ENCODE data around the gene C16orf87. TPM values are rescaled to one million over a fixed set of nuclear protein-coding genes. Genes with fewer than 3 reads are reported as not detected.
A peak's percentile ranks its signal among the peaks of the same experiment; 100 is the strongest.

Gene C16orf87
- total RNA-seq, 1 experiment from 2014 or later, result 27.1 TPM

- ChIA-PET CTCF (no interaction called here), POLR2A (ENCODE audit: low non-redundant PET) (no interaction called here)
- H3K9me3 ChIP-seq (ENCODE audit: low read depth, low read length, poor library complexity, severe bottlenecking), result peaks cover 10% of the 10 kb centered on the region
- TF ChIP-seq EZH2 (IDR thresholded peaks at IDR 0.05; ENCODE audit: borderline replicate concordance, low read depth, low read length, poor library complexity, severe bottlenecking) (no peak), CTCF (conservative IDR thresholded peaks at IDR 0.05; ENCODE audit: low read depth, low read length) (no peak)
- BruUV-seq (replicated peaks), result no TSS peak
- no peak overlapping the region for H3K4me3 ChIP-seq (ENCODE audit: low read depth, low read length, poor library complexity, severe bottlenecking)
- H3K36me3 ChIP-seq (ENCODE audit: insufficient read depth, low read length, poor library complexity, severe bottlenecking), result peaks cover under 1% of the 10 kb centered on the region
- DNase-seq (ENCODE audit: low spot score), result no peak
- intact Hi-C loops (cut with micrococcal nuclease; ENCODE audit: unreplicated experiment), result loop anchor here (10.0 kb wide), 1 partner anchor 112 kb away; the partner anchor contains the start of genes ORC6 and VPS35
- no peaks in the 10 kb centered on the region for H3K27me3 ChIP-seq (replicated peaks; ENCODE audit: insufficient read depth, low read depth, low read length, poor library complexity)
- no peaks in the 10 kb centered on the region for H3K4me1 ChIP-seq (ENCODE audit: insufficient read depth, low read length, poor library complexity, severe bottlenecking)
- no peak overlapping the region for H3K27ac ChIP-seq (ENCODE audit: low read depth, low read length, poor library complexity, severe bottlenecking)
These were observed 34.2 kb downstream of the C16orf87 start for GRCh38 chr16:46796764-46797269.

- no peak for DNase-seq (ENCODE audit: low spot score)
- ChIA-PET POLR2A (ENCODE audit: low non-redundant PET) (no interaction called here), CTCF (no interaction called here)
- BruUV-seq (replicated peaks), result no TSS peak
- Histone ChIP-seq H3K9me3 (ENCODE audit: low read depth, low read length, poor library complexity, severe bottlenecking) (peaks cover 10% of the 10 kb centered on the region), H3K36me3 (ENCODE audit: insufficient read depth, low read length, poor library complexity, severe bottlenecking) (no peaks in the 10 kb centered on the region), H3K27me3 (replicated peaks; ENCODE audit: insufficient read depth, low read depth, low read length, poor library complexity) (no peaks in the 10 kb centered on the region), H3K27ac (ENCODE audit: low read depth, low read length, poor library complexity, severe bottlenecking) (no peak overlapping the region), H3K4me3 (ENCODE audit: low read depth, low read length, poor library complexity, severe bottlenecking) (no peak overlapping the region), H3K4me1 (ENCODE audit: insufficient read depth, low read length, poor library complexity, severe bottlenecking) (no peaks in the 10 kb centered on the region)
- no peak for TF ChIP-seq CTCF (conservative IDR thresholded peaks at IDR 0.05; ENCODE audit: low read depth, low read length)
- TF ChIP-seq EZH2 (IDR thresholded peaks at IDR 0.05; ENCODE audit: borderline replicate concordance, low read depth, low read length, poor library complexity, severe bottlenecking), result no peak
- intact Hi-C loops (cut with micrococcal nuclease; ENCODE audit: unreplicated experiment), result loop anchor here (10.0 kb wide), 1 partner anchor 109 kb away; the partner anchor contains the start of genes ORC6 and VPS35
These were observed 37.1 kb downstream of the C16orf87 start for GRCh38 chr16:46793841-46794240.

- intact Hi-C loops (cut with micrococcal nuclease; ENCODE audit: unreplicated experiment), result loop anchor here (10.0 kb wide), 1 partner anchor 106 kb away; the partner anchor contains the start of genes ORC6 and VPS35
These were observed 40.2 kb downstream of the C16orf87 start for GRCh38 chr16:46790599-46791270.

More at GRCh38 chr16:46790599-46791270, 40.2 kb downstream of the C16orf87 start:
- ChIA-PET POLR2A (ENCODE audit: low non-redundant PET) (no interaction called here), CTCF (no interaction called here)
- TF ChIP-seq EZH2 (IDR thresholded peaks at IDR 0.05; ENCODE audit: borderline replicate concordance, low read depth, low read length, poor library complexity, severe bottlenecking) (no peak), CTCF (conservative IDR thresholded peaks at IDR 0.05; ENCODE audit: low read depth, low read length) (no peak)
- peak; percentile 7 for DNase-seq (ENCODE audit: low spot score)
- no peaks in the 10 kb centered on the region for H3K36me3 ChIP-seq (ENCODE audit: insufficient read depth, low read length, poor library complexity, severe bottlenecking)
- no TSS peak for BruUV-seq (replicated peaks)
- H3K4me1 ChIP-seq (ENCODE audit: insufficient read depth, low read length, poor library complexity, severe bottlenecking), result no peaks in the 10 kb centered on the region
- peak overlapping the region; percentile 27 for H3K27ac ChIP-seq (ENCODE audit: low read depth, low read length, poor library complexity, severe bottlenecking)
- H3K4me3 ChIP-seq (ENCODE audit: low read depth, low read length, poor library complexity, severe bottlenecking), result peak overlapping the region; percentile 58
- H3K9me3 ChIP-seq (ENCODE audit: low read depth, low read length, poor library complexity, severe bottlenecking), result peaks cover 10% of the 10 kb centered on the region
- H3K27me3 ChIP-seq (replicated peaks; ENCODE audit: insufficient read depth, low read depth, low read length, poor library complexity), result no peaks in the 10 kb centered on the region

Measured in A673 (cell line).